HEK293 (cell line): ENCODE results near the gene MARCHF9.

Source experiments
- GLI2 ChIP-seq: fragments of 450-650 bp; formaldehyde crosslinking; IDR thresholded peaks from 2 replicates; pipeline ENCODE4; 2017; ENCODE audit warnings: missing biosample characterization, missing genetic modification characterization, low read depth, borderline replicate concordance
- HOXA7 ChIP-seq: sonication (generic); formaldehyde crosslinking; IDR thresholded peaks from 2 replicates; pipeline ENCODE4 v1.8.1; 2022; ENCODE audit warnings: missing genetic modification reagents, borderline replicate concordance
- KLF16 ChIP-seq: fragments of 450-650 bp; formaldehyde crosslinking; IDR thresholded peaks from 2 replicates; pipeline ENCODE4 v1.5.1; 2017; ENCODE audit warnings: missing biosample characterization, missing genetic modification characterization
- KLF7 ChIP-seq: fragments of 450-650 bp; formaldehyde crosslinking; IDR thresholded peaks from 2 replicates; pipeline ENCODE4 v1.5.1; 2016; ENCODE audit warnings: missing biosample characterization, missing genetic modification characterization, borderline replicate concordance
- OSR2 ChIP-seq: fragments of 450-650 bp; formaldehyde crosslinking; IDR thresholded peaks from 2 replicates; pipeline ENCODE4 v1.5.1; 2016; ENCODE audit warnings: missing biosample characterization, missing genetic modification characterization
- SALL2 ChIP-seq: fragments of 450-650 bp; formaldehyde crosslinking; IDR thresholded peaks from 2 replicates; pipeline ENCODE4 v1.5.0; 2017; ENCODE audit warnings: missing biosample characterization, mild to moderate bottlenecking, missing genetic modification characterization, borderline replicate concordance
- SCRT2 ChIP-seq: fragments of 450-650 bp; formaldehyde crosslinking; IDR thresholded peaks from 2 replicates; pipeline ENCODE4 v1.5.1; 2016; ENCODE audit warnings: missing biosample characterization, missing genetic modification characterization
- SP2 ChIP-seq: fragments of 450-650 bp; formaldehyde crosslinking; IDR thresholded peaks from 2 replicates; pipeline ENCODE4 v1.5.1; 2016; ENCODE audit warnings: missing biosample characterization, missing genetic modification characterization
- SP3 ChIP-seq: fragments of 450-650 bp; formaldehyde crosslinking; IDR thresholded peaks from 2 replicates; pipeline ENCODE4 v1.5.1; 2016; ENCODE audit warnings: missing biosample characterization, missing genetic modification characterization
- ZBTB20 ChIP-seq: fragments of 450-650 bp; formaldehyde crosslinking; IDR thresholded peaks from 2 replicates; pipeline ENCODE4 v1.5.1; 2016; ENCODE audit warnings: missing biosample characterization, missing genetic modification characterization
- ZFP37 ChIP-seq: fragments of 450-650 bp; formaldehyde crosslinking; IDR thresholded peaks from 2 replicates; pipeline ENCODE4 v1.5.1; 2016; ENCODE audit warnings: missing biosample characterization, missing genetic modification characterization
- ZNF114 ChIP-seq: fragments of 450-650 bp; formaldehyde crosslinking; IDR thresholded peaks from 2 replicates; pipeline ENCODE4 v1.5.0; 2017; ENCODE audit warnings: missing biosample characterization, missing genetic modification characterization
- ZNF138 ChIP-seq: fragments of 450-650 bp; formaldehyde crosslinking; IDR thresholded peaks from 2 replicates; pipeline ENCODE4 v1.5.1; 2016; ENCODE audit warnings: missing biosample characterization, missing genetic modification characterization, borderline replicate concordance
- ZNF16 ChIP-seq: fragments of 450-650 bp; formaldehyde crosslinking; IDR thresholded peaks from 2 replicates; pipeline ENCODE4 v1.5.1; 2016; ENCODE audit warnings: low read depth, missing biosample characterization, missing genetic modification characterization
- ZNF2 ChIP-seq: fragments of 450-650 bp; formaldehyde crosslinking; IDR thresholded peaks from 2 replicates; pipeline ENCODE4 v1.5.1; 2016; ENCODE audit warnings: missing biosample characterization, missing genetic modification characterization
- ZNF211 ChIP-seq: fragments of 450-650 bp; formaldehyde crosslinking; IDR thresholded peaks from 2 replicates; pipeline ENCODE4 v1.5.1; 2016; ENCODE audit warnings: low read depth, missing biosample characterization, missing genetic modification characterization
- ZNF214 ChIP-seq: fragments of 450-650 bp; formaldehyde crosslinking; IDR thresholded peaks from 2 replicates; pipeline ENCODE4 v1.5.1; 2017; ENCODE audit warnings: missing biosample characterization, mild to moderate bottlenecking, missing genetic modification characterization, borderline replicate concordance
- ZNF362 ChIP-seq: fragments of 450-650 bp; formaldehyde crosslinking; IDR thresholded peaks from 2 replicates; pipeline ENCODE4 v1.5.1; 2016; ENCODE audit warnings: missing biosample characterization, missing genetic modification characterization
- ZNF514 ChIP-seq: fragments of 450-650 bp; formaldehyde crosslinking; IDR thresholded peaks from 2 replicates; pipeline ENCODE4 v1.5.1; 2016; ENCODE audit warnings: missing biosample characterization, missing genetic modification characterization
- ZNF548 ChIP-seq: fragments of 450-650 bp; formaldehyde crosslinking; IDR thresholded peaks from 2 replicates; pipeline ENCODE4 v1.5.1; 2016; ENCODE audit warnings: missing biosample characterization, missing genetic modification characterization
- ZNF610 ChIP-seq: fragments of 450-650 bp; formaldehyde crosslinking; IDR thresholded peaks from 2 replicates; pipeline ENCODE4 v1.5.1; 2016; ENCODE audit warnings: missing biosample characterization, missing genetic modification characterization, borderline replicate concordance
- ZNF621 ChIP-seq: fragments of 450-650 bp; formaldehyde crosslinking; IDR thresholded peaks from 2 replicates; pipeline ENCODE4 v1.5.1; 2017; ENCODE audit warnings: missing biosample characterization, missing genetic modification characterization
- ZNF677 ChIP-seq: fragments of 450-650 bp; IDR thresholded peaks from 2 replicates; pipeline ENCODE4 v1.5.0; 2018; ENCODE audit warnings: missing biosample characterization, mild to moderate bottlenecking, missing genetic modification characterization, moderate library complexity
- ZNF692 ChIP-seq: fragments of 450-650 bp; formaldehyde crosslinking; IDR thresholded peaks from 2 replicates; pipeline ENCODE4 v1.5.1; 2016; ENCODE audit warnings: missing biosample characterization, missing genetic modification characterization
- ZNF792 ChIP-seq: fragments of 450-650 bp; formaldehyde crosslinking; IDR thresholded peaks from 2 replicates; pipeline ENCODE4 v1.5.1; 2016; ENCODE audit warnings: missing biosample characterization, missing genetic modification characterization
- ZNF830 ChIP-seq: fragments of 450-650 bp; IDR thresholded peaks from 2 replicates; pipeline ENCODE4 v1.5.0; 2018; ENCODE audit warnings: missing biosample characterization, missing genetic modification characterization, low read depth, mild to moderate bottlenecking, moderate library complexity
- ZNF843 ChIP-seq: fragments of 450-650 bp; formaldehyde crosslinking; IDR thresholded peaks from 2 replicates; pipeline ENCODE4 v1.5.1; 2016; ENCODE audit warnings: missing biosample characterization, missing genetic modification characterization
- TF ChIP-seq, protein P1 (sequence below): fragments of 450-650 bp; formaldehyde crosslinking; conservative IDR thresholded peaks from 2 replicates; pipeline ENCODE4 v1.5.1; 2016; ENCODE audit warnings: low read depth, missing biosample characterization, missing genetic modification characterization
- TF ChIP-seq, protein P2 (sequence below): fragments of 450-650 bp; formaldehyde crosslinking; conservative IDR thresholded peaks from 2 replicates; pipeline ENCODE4 v1.5.1; 2016; ENCODE audit warnings: low read depth, missing biosample characterization, missing genetic modification characterization
- TF ChIP-seq, protein P3 (sequence below): fragments of 450-650 bp; formaldehyde crosslinking; IDR thresholded peaks from 2 replicates; pipeline ENCODE4 v1.5.1; 2016; ENCODE audit warnings: missing biosample characterization, missing genetic modification characterization

MARCHF9 gene

GRCh38 chr12:57744194-57744776 lies 10.6 kb upstream of the MARCHF9 start (continued):
- TF ChIP-seq ZNF211 (tag by site-specific recombination) (no peak), ZNF214 (no peak), ZNF138 (tag by site-specific recombination) (no peak), GLI2 (tag by site-specific recombination) (no peak), KLF16 (peak; percentile 73), ZNF830 (tag by site-specific recombination) (no peak), ZNF610 (tag by site-specific recombination) (peak; percentile 63; the same call in 1 of the 2 replicates), ZNF692 (tag by site-specific recombination) (peak; percentile 23), ZNF792 (no peak; the same call in 1 of the 2 replicates), ZNF621 (tag by site-specific recombination) (no peak), ZNF114 (tag by site-specific recombination) (no peak), ZNF2 (tag by site-specific recombination) (no peak; the same call in 1 of the 2 replicates), ZNF362 (tag by site-specific recombination) (no peak), SP2 (tag by site-specific recombination) (no peak), ZBTB20 (0 out of 2 replicates have a peak, but pooled peaks have one; percentile 12), SCRT2 (tag by site-specific recombination) (peak; percentile 82), SP3 (tag by site-specific recombination) (no peak; the same call in 1 of the 2 replicates), ZNF514 (tag by site-specific recombination) (no peak), KLF7 (tag by site-specific recombination) (peak; percentile 83), ZNF548 (tag by site-specific recombination) (no peak), ZFP37 (tag by site-specific recombination) (peak; percentile 65; the same call in 1 of the 2 replicates), ZNF16 (tag by site-specific recombination) (no peak), HOXA7 (no peak), ZNF843 (tag by site-specific recombination) (peak; percentile 23; the same call in 1 of the 2 replicates), SALL2 (no peak), ZNF677 (tag by site-specific recombination) (no peak), OSR2 (tag by site-specific recombination) (no peak)
- TF ChIP-seq, protein P1, sequence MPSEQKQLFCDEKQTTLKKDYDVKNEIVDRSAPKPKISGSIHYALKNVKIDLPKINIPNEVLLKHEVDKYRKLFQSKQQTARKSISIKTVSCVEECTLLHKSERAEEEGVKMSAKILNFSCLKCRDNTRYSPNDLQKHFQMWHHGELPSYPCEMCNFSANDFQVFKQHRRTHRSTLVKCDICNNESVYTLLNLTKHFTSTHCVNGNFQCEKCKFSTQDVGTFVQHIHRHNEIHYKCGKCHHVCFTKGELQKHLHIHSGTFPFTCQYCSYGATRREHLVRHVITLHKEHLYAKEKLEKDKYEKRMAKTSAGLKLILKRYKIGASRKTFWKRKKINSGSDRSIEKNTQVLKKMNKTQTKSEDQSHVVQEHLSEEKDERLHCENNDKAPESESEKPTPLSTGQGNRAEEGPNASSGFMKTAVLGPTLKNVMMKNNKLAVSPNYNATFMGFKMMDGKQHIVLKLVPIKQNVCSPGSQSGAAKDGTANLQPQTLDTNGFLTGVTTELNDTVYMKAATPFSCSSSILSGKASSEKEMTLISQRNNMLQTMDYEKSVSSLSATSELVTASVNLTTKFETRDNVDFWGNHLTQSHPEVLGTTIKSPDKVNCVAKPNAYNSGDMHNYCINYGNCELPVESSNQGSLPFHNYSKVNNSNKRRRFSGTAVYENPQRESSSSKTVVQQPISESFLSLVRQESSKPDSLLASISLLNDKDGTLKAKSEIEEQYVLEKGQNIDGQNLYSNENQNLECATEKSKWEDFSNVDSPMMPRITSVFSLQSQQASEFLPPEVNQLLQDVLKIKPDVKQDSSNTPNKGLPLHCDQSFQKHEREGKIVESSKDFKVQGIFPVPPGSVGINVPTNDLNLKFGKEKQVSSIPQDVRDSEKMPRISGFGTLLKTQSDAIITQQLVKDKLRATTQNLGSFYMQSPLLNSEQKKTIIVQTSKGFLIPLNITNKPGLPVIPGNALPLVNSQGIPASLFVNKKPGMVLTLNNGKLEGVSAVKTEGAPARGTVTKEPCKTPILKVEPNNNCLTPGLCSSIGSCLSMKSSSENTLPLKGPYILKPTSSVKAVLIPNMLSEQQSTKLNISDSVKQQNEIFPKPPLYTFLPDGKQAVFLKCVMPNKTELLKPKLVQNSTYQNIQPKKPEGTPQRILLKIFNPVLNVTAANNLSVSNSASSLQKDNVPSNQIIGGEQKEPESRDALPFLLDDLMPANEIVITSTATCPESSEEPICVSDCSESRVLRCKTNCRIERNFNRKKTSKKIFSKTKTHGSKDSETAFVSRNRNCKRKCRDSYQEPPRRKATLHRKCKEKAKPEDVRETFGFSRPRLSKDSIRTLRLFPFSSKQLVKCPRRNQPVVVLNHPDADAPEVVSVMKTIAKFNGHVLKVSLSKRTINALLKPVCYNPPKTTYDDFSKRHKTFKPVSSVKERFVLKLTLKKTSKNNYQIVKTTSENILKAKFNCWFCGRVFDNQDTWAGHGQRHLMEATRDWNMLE (tag by site-specific recombination) = no peak
- TF ChIP-seq, protein P2, sequence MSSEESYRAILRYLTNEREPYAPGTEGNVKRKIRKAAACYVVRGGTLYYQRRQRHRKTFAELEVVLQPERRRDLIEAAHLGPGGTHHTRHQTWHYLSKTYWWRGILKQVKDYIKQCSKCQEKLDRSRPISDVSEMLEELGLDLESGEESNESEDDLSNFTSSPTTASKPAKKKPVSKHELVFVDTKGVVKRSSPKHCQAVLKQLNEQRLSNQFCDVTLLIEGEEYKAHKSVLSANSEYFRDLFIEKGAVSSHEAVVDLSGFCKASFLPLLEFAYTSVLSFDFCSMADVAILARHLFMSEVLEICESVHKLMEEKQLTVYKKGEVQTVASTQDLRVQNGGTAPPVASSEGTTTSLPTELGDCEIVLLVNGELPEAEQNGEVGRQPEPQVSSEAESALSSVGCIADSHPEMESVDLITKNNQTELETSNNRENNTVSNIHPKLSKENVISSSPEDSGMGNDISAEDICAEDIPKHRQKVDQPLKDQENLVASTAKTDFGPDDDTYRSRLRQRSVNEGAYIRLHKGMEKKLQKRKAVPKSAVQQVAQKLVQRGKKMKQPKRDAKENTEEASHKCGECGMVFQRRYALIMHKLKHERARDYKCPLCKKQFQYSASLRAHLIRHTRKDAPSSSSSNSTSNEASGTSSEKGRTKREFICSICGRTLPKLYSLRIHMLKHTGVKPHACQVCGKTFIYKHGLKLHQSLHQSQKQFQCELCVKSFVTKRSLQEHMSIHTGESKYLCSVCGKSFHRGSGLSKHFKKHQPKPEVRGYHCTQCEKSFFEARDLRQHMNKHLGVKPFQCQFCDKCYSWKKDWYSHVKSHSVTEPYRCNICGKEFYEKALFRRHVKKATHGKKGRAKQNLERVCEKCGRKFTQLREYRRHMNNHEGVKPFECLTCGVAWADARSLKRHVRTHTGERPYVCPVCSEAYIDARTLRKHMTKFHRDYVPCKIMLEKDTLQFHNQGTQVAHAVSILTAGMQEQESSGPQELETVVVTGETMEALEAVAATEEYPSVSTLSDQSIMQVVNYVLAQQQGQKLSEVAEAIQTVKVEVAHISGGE (tag by site-specific recombination) = no peak
- TF ChIP-seq, protein P3, sequence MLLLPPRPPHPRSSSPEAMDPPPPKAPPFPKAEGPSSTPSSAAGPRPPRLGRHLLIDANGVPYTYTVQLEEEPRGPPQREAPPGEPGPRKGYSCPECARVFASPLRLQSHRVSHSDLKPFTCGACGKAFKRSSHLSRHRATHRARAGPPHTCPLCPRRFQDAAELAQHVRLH (tag by site-specific recombination) = peak; percentile 54; the same call in 1 of the 2 replicates
